ENCODE results near the gene CDC37L1. TPM values are rescaled to one million over a fixed set of nuclear protein-coding genes. Genes with fewer than 3 reads are reported as not detected.

The CDC37L1 gene
- total RNA-seq, 1 experiment from 2014 or later: 12.1 TPM

DNA sequence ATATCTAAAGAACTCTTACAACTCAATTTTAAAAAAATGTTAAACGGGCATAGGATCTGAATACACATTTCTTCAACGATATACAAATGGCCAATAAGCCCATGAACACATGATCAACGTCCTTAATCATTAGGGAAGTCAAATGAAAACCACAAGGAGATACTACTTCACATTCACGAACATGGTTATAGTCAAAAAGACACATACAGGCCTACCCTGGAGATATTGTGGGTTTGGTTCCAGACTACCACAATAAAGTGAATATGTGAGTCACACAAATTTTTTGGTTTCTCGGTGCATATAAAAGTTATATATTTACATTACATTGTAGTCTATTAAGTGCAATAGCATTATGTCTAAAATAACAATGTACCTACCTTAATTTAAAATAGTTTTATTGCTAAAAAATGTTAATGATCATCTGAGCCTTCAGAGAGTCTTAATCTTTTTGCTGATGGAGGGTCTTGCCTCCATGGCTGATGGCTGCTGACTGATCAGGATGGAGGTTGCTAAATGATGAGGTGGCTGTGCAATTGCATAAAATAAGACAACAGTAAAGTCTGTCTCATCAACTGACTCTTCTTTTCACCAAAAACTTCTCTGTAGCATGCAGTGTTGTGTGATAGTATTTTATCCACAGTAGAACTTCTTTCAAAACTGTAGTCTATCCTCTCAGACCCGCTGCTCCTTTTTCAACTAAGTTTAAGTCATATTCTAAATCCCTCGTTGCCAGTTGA, 46.5 kb downstream of the CDC37L1 start:
- Mint-ChIP-seq H3K27me3 (ENCODE audit: unreplicated experiment) (no peaks in the 10 kb centered on the region), H3K36me3 (ENCODE audit: insufficient read depth, unreplicated experiment) (no peaks in the 10 kb centered on the region), H3K27ac (ENCODE audit: unreplicated experiment) (no peak overlapping the region), H3K9me3 (ENCODE audit: low read depth, unreplicated experiment) (no peaks in the 10 kb centered on the region), H3K4me1 (ENCODE audit: low read depth, unreplicated experiment) (no peaks in the 10 kb centered on the region), H3K4me3 (ENCODE audit: low read depth, unreplicated experiment) (no peak overlapping the region)
- TF ChIP-seq, protein P1, sequence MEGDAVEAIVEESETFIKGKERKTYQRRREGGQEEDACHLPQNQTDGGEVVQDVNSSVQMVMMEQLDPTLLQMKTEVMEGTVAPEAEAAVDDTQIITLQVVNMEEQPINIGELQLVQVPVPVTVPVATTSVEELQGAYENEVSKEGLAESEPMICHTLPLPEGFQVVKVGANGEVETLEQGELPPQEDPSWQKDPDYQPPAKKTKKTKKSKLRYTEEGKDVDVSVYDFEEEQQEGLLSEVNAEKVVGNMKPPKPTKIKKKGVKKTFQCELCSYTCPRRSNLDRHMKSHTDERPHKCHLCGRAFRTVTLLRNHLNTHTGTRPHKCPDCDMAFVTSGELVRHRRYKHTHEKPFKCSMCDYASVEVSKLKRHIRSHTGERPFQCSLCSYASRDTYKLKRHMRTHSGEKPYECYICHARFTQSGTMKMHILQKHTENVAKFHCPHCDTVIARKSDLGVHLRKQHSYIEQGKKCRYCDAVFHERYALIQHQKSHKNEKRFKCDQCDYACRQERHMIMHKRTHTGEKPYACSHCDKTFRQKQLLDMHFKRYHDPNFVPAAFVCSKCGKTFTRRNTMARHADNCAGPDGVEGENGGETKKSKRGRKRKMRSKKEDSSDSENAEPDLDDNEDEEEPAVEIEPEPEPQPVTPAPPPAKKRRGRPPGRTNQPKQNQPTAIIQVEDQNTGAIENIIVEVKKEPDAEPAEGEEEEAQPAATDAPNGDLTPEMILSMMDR (IDR thresholded peaks at IDR 0.05; ENCODE audit: unreplicated experiment): no peak
- no peak for DNase-seq
- CTCF ChIA-PET: no interaction called here
- BruUV-seq (replicated peaks): no TSS peak
- intact Hi-C loops (cut with micrococcal nuclease; ENCODE audit: unreplicated experiment): no loop called here

DNA sequence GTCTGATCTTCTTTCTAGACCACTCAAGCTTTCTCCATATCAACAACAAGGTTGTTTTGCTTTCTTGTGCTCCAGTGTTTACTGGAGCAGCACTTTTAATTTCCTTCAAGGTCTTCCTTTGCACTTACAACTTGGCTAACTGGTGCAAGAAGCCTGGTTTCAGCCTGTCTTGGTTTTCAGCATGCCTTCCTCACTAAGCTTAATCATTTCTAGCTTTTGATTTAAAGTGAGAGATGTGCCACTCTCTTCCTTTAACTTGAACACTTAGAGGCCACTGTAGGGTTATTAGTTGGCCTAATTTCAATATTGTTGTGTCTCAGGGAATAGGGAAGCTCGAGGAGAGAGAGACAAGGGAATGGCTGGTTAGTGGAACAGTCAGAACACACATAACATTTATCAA, 48.2 kb downstream of the CDC37L1 start:
- DNase-seq: no peak
- CTCF ChIA-PET: interaction anchor here (0.6 kb wide), 1 partner anchor 846 kb away, joined by 4 read pairs; no protein-coding TSS in a partner anchor
- Mint-ChIP-seq H3K36me3 (ENCODE audit: insufficient read depth, unreplicated experiment) (no peaks in the 10 kb centered on the region), H3K4me3 (ENCODE audit: low read depth, unreplicated experiment) (no peak overlapping the region), H3K27me3 (ENCODE audit: unreplicated experiment) (no peaks in the 10 kb centered on the region), H3K27ac (ENCODE audit: unreplicated experiment) (no peak overlapping the region), H3K9me3 (ENCODE audit: low read depth, unreplicated experiment) (no peaks in the 10 kb centered on the region), H3K4me1 (ENCODE audit: low read depth, unreplicated experiment) (no peaks in the 10 kb centered on the region)
- BruUV-seq (replicated peaks): no TSS peak
- intact Hi-C loops (cut with micrococcal nuclease; ENCODE audit: unreplicated experiment): no loop called here
- TF ChIP-seq, protein P1 (IDR thresholded peaks at IDR 0.05; ENCODE audit: unreplicated experiment): no peak

DNA sequence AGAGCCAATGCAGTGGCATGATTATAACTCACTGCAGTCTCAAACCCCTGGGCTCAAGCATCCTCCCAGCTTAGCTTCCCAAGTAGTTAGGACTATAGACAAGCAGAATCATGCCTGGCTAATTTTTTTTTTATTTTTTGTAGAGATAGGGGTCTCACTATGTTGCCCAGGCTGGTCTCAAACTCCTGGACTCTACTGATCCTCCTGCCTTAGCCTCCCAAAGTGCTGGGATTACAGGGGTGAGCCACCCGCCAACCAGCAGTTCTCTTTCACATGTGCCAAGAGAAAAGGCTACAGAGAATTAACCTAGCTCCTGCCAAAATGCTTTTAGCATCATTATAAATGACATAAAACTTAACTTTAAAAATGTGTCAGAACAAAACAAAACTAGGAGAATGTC, 53.5 kb downstream of the CDC37L1 start:
- BruUV-seq (replicated peaks): no TSS peak
- no peaks in the 10 kb centered on the region for H3K36me3 Mint-ChIP-seq (ENCODE audit: insufficient read depth, unreplicated experiment)
- intact Hi-C loops (cut with micrococcal nuclease; ENCODE audit: unreplicated experiment): loop anchor here (10.0 kb wide), 1 partner anchor 48 kb away; no protein-coding TSS in a partner anchor
- H3K27ac Mint-ChIP-seq (ENCODE audit: unreplicated experiment): no peak overlapping the region
- no peaks in the 10 kb centered on the region for H3K27me3 Mint-ChIP-seq (ENCODE audit: unreplicated experiment)
- no peaks in the 10 kb centered on the region for H3K4me1 Mint-ChIP-seq (ENCODE audit: low read depth, unreplicated experiment)
- no peak overlapping the region for H3K4me3 Mint-ChIP-seq (ENCODE audit: low read depth, unreplicated experiment)
- CTCF ChIA-PET: no interaction called here
- DNase-seq: no peak
- TF ChIP-seq, protein P1 (IDR thresholded peaks at IDR 0.05; ENCODE audit: unreplicated experiment): no peak
- no peaks in the 10 kb centered on the region for H3K9me3 Mint-ChIP-seq (ENCODE audit: low read depth, unreplicated experiment)

DNA sequence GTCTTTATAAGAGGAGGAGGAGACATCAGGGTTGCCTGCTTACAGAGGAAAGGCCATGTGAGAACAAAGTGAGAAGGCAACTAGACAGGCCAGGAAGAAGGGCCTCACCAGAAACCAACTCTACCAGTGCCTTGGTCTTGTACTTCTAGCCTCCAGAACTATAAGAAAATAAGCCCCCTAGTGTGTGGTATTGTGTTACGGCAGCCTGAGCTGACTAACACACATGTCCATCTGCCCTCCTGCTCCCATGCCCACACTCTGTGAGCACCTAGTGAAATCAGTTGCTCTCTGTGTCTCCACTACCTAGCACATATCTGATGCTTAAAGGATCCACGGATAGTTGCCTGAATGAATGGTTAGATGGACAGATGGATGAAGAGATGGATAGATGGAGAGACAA, 54.8 kb downstream of the CDC37L1 start:
- Mint-ChIP-seq H3K9me3 (ENCODE audit: low read depth, unreplicated experiment) (no peaks in the 10 kb centered on the region), H3K36me3 (ENCODE audit: insufficient read depth, unreplicated experiment) (peaks cover 3% of the 10 kb centered on the region), H3K27me3 (ENCODE audit: unreplicated experiment) (no peaks in the 10 kb centered on the region), H3K27ac (ENCODE audit: unreplicated experiment) (no peak overlapping the region), H3K4me1 (ENCODE audit: low read depth, unreplicated experiment) (no peaks in the 10 kb centered on the region), H3K4me3 (ENCODE audit: low read depth, unreplicated experiment) (no peak overlapping the region)
- CTCF ChIA-PET: no interaction called here
- no TSS peak for BruUV-seq (replicated peaks)
- TF ChIP-seq, protein P1 (IDR thresholded peaks at IDR 0.05; ENCODE audit: unreplicated experiment): no peak
- intact Hi-C loops (cut with micrococcal nuclease; ENCODE audit: unreplicated experiment): loop anchor here (10.0 kb wide), 1 partner anchor 49 kb away; no protein-coding TSS in a partner anchor
- DNase-seq: no peak

All from Calu3 (cell line).